GM21515 (cell line): ENCODE results near the gene NDEL1.

Experiments
- ATAC-seq: cut with Tn5 transposase; IDR thresholded peaks from one replicate; pipeline ENCODE4 v1.9.1; 2021; ENCODE audit not compliant: unreplicated experiment

The NDEL1 gene

GRCh38 chr17:8453326-8453725 lies 17.6 kb downstream of the NDEL1 start:
- ATAC-seq: no peak

- no peak for ATAC-seq
Measured at GRCh38 chr17:8455665-8456209, 20.1 kb downstream of the NDEL1 start.

- ATAC-seq: no peak
Measured at GRCh38 chr17:8458128-8458527, 22.4 kb downstream of the NDEL1 start.

- no peak for ATAC-seq
Measured at GRCh38 chr17:8459107-8459506, 23.4 kb downstream of the NDEL1 start.

- no peak for ATAC-seq
Measured at GRCh38 chr17:8459831-8460230, 24.1 kb downstream of the NDEL1 start.

GRCh38 chr17:8462564-8462963 lies 26.9 kb downstream of the NDEL1 start:
- no peak for ATAC-seq

GRCh38 chr17:8463099-8463498 lies 27.4 kb downstream of the NDEL1 start:
- no peak for ATAC-seq

GRCh38 chr17:8464941-8465340 lies 29.3 kb downstream of the NDEL1 start:
- no peak for ATAC-seq

- no peak for ATAC-seq
Measured at GRCh38 chr17:8465356-8465755, 29.7 kb downstream of the NDEL1 start.

GRCh38 chr17:8465759-8466158 lies 30.1 kb downstream of the NDEL1 start:
- no peak for ATAC-seq

GRCh38 chr17:8466456-8466855 lies 30.8 kb downstream of the NDEL1 start:
- ATAC-seq: no peak

GRCh38 chr17:8466873-8467272 lies 31.2 kb downstream of the NDEL1 start:
- ATAC-seq: no peak

GRCh38 chr17:8467527-8467926 lies 31.8 kb downstream of the NDEL1 start:
- ATAC-seq: no peak

GRCh38 chr17:8468127-8468526 lies 32.4 kb downstream of the NDEL1 start:
- no peak for ATAC-seq

GRCh38 chr17:8468980-8469379 lies 33.3 kb downstream of the NDEL1 start:
- no peak for ATAC-seq

GRCh38 chr17:8469964-8470363 lies 34.3 kb downstream of the NDEL1 start:
- no peak for ATAC-seq

- no peak for ATAC-seq
Measured at GRCh38 chr17:8470447-8471047, 34.9 kb downstream of the NDEL1 start.

GRCh38 chr17:8472663-8473062 lies 37.0 kb downstream of the NDEL1 start:
- ATAC-seq: no peak

GRCh38 chr17:8473451-8474192 lies 37.9 kb downstream of the NDEL1 start:
- no peak for ATAC-seq

- ATAC-seq: no peak
Measured at GRCh38 chr17:8474826-8475225, 39.1 kb downstream of the NDEL1 start.

GRCh38 chr17:8475227-8475626 lies 39.5 kb downstream of the NDEL1 start:
- no peak for ATAC-seq

GRCh38 chr17:8475781-8476180 lies 40.1 kb downstream of the NDEL1 start:
- no peak for ATAC-seq

- ATAC-seq: no peak
Measured at GRCh38 chr17:8476741-8477140, 41.1 kb downstream of the NDEL1 start.
